HG02588 (cell line): ENCODE measurements around the gene ZNF775.

ENCODE experiments used
- ATAC-seq: cut with Tn5 transposase; IDR thresholded peaks from one replicate; pipeline ENCODE4 v1.9.1; 2021; ENCODE audit warnings: mild to moderate bottlenecking, moderate library complexity; ENCODE audit not compliant: unreplicated experiment

Gene ZNF775

GRCh38 chr7:150432915-150433892 lies 54.1 kb downstream of the ZNF775 start:
- no peak for ATAC-seq

- ATAC-seq = no peak
Observed at GRCh38 chr7:150434240-150434639, 55.1 kb downstream of the ZNF775 start.

GRCh38 chr7:150435047-150435389 lies 55.9 kb downstream of the ZNF775 start:
- no peak for ATAC-seq

- peak; percentile 91 for ATAC-seq
Observed at GRCh38 chr7:150435390-150436073, 56.4 kb downstream of the ZNF775 start.

GRCh38 chr7:150439967-150440366 lies 60.8 kb downstream of the ZNF775 start:
- no peak for ATAC-seq

- ATAC-seq = no peak
Observed at GRCh38 chr7:150441524-150441923, 62.4 kb downstream of the ZNF775 start.

GRCh38 chr7:150442811-150443210 lies 63.7 kb downstream of the ZNF775 start:
- no peak for ATAC-seq

GRCh38 chr7:150443793-150444540 lies 64.8 kb downstream of the ZNF775 start:
- no peak for ATAC-seq

GRCh38 chr7:150444674-150445365 lies 65.7 kb downstream of the ZNF775 start:
- ATAC-seq = no peak

- ATAC-seq = no peak
Observed at GRCh38 chr7:150446288-150446938, 67.3 kb downstream of the ZNF775 start.
